ENCODE measurements around the gene ITPKB.

Gene ITPKB

GRCh38 chr1:226678251-226678650, 60.8 kb downstream of the ITPKB start:
- H3K27me3 ChIP-seq (ENCODE audit: control insufficient read depth in 1 of 2, insufficient read depth in 2 of 2, low read length in 2 of 2) = no peaks in the 10 kb centered on the region
- no peaks in the 10 kb centered on the region for H3K9me3 ChIP-seq (ENCODE audit: control insufficient read depth in 2 of 2, low read length in 2 of 2)
- H3K36me3 ChIP-seq (ENCODE audit: control insufficient read depth in 2 of 2, insufficient read depth in 2 of 2, low read length in 2 of 2) = no peaks in the 10 kb centered on the region
- H3K27ac ChIP-seq (ENCODE audit: low read length) = peak overlapping the region; percentile 93
- H3K4me1 ChIP-seq (ENCODE audit: control insufficient read depth, insufficient read depth, low read length) = peaks cover 95% of the 10 kb centered on the region
- H3K4me3 ChIP-seq (ENCODE audit: low read length in 2 of 2) = no peak overlapping the region
- no peak overlapping the region for H3K9ac ChIP-seq (ENCODE audit: low read length in 2 of 2)

- H3K9ac ChIP-seq (ENCODE audit: low read length in 2 of 2) = peak overlapping the region; percentile 58 to 61
Observed at GRCh38 chr1:226677027-226678020, 61.8 kb downstream of the ITPKB start.

GRCh38 chr1:226676381-226676780, 62.7 kb downstream of the ITPKB start:
- H3K9me3 ChIP-seq (ENCODE audit: control insufficient read depth in 2 of 2, low read length in 2 of 2) = no peaks in the 10 kb centered on the region
- no peaks in the 10 kb centered on the region for H3K27me3 ChIP-seq (ENCODE audit: control insufficient read depth in 1 of 2, insufficient read depth in 2 of 2, low read length in 2 of 2)
- H3K9ac ChIP-seq (ENCODE audit: low read length in 2 of 2) = peak overlapping the region; percentile 58 to 61
- H3K36me3 ChIP-seq (ENCODE audit: control insufficient read depth in 2 of 2, insufficient read depth in 2 of 2, low read length in 2 of 2) = peaks cover 0 to 2% of the 10 kb centered on the region in 2 donors
- peak overlapping the region in 1 of 2 donors; percentile 22 for H3K4me3 ChIP-seq (ENCODE audit: low read length in 2 of 2)
- H3K4me1 ChIP-seq (ENCODE audit: control insufficient read depth, insufficient read depth, low read length) = peaks cover 83% of the 10 kb centered on the region
- H3K27ac ChIP-seq (ENCODE audit: low read length) = peak overlapping the region; percentile 93

More at GRCh38 chr1:226677027-226678020, 61.8 kb downstream of the ITPKB start:
- H3K4me3 ChIP-seq (ENCODE audit: low read length in 2 of 2) = peak overlapping the region; percentile 22 to 57
- H3K27me3 ChIP-seq (ENCODE audit: control insufficient read depth in 1 of 2, insufficient read depth in 2 of 2, low read length in 2 of 2) = no peaks in the 10 kb centered on the region
- peaks cover 89% of the 10 kb centered on the region for H3K4me1 ChIP-seq (ENCODE audit: control insufficient read depth, insufficient read depth, low read length)
- H3K27ac ChIP-seq (ENCODE audit: low read length) = peak overlapping the region; percentile 93
- H3K9me3 ChIP-seq (ENCODE audit: control insufficient read depth in 2 of 2, low read length in 2 of 2) = no peaks in the 10 kb centered on the region
- H3K36me3 ChIP-seq (ENCODE audit: control insufficient read depth in 2 of 2, insufficient read depth in 2 of 2, low read length in 2 of 2) = no peaks in the 10 kb centered on the region

GRCh38 chr1:226675715-226676357, 63.2 kb downstream of the ITPKB start:
- H3K9ac ChIP-seq (ENCODE audit: low read length in 2 of 2) = peak overlapping the region; percentile 8 to 13
- H3K36me3 ChIP-seq (ENCODE audit: control insufficient read depth in 2 of 2, insufficient read depth in 2 of 2, low read length in 2 of 2) = peaks cover 0 to 2% of the 10 kb centered on the region in 2 donors
- H3K27me3 ChIP-seq (ENCODE audit: control insufficient read depth in 1 of 2, insufficient read depth in 2 of 2, low read length in 2 of 2) = no peaks in the 10 kb centered on the region
- H3K27ac ChIP-seq (ENCODE audit: low read length) = peak overlapping the region; percentile 93
- no peaks in the 10 kb centered on the region for H3K9me3 ChIP-seq (ENCODE audit: control insufficient read depth in 2 of 2, low read length in 2 of 2)
- H3K4me3 ChIP-seq (ENCODE audit: low read length in 2 of 2) = peak overlapping the region in 1 of 2 donors; percentile 40
- peaks cover 81% of the 10 kb centered on the region for H3K4me1 ChIP-seq (ENCODE audit: control insufficient read depth, insufficient read depth, low read length)

GRCh38 chr1:226674892-226675714, 64.0 kb downstream of the ITPKB start:
- Histone ChIP-seq H3K4me3 (ENCODE audit: low read length in 2 of 2) (peak overlapping the region in 1 of 2 donors; percentile 40), H3K27me3 (ENCODE audit: control insufficient read depth in 1 of 2, insufficient read depth in 2 of 2, low read length in 2 of 2) (no peaks in the 10 kb centered on the region), H3K27ac (ENCODE audit: low read length) (peak overlapping the region; percentile 93), H3K9ac (ENCODE audit: low read length in 2 of 2) (peak overlapping the region; percentile 8 to 13), H3K36me3 (ENCODE audit: control insufficient read depth in 2 of 2, insufficient read depth in 2 of 2, low read length in 2 of 2) (peaks cover 0 to 2% of the 10 kb centered on the region in 2 donors), H3K4me1 (ENCODE audit: control insufficient read depth, insufficient read depth, low read length) (peaks cover 74% of the 10 kb centered on the region), H3K9me3 (ENCODE audit: control insufficient read depth in 2 of 2, low read length in 2 of 2) (no peaks in the 10 kb centered on the region)

- H3K9me3 ChIP-seq (ENCODE audit: control insufficient read depth in 2 of 2, low read length in 2 of 2) = no peaks in the 10 kb centered on the region
- no peak overlapping the region for H3K4me3 ChIP-seq (ENCODE audit: low read length in 2 of 2)
- peaks cover 0 to 2% of the 10 kb centered on the region in 2 donors for H3K36me3 ChIP-seq (ENCODE audit: control insufficient read depth in 2 of 2, insufficient read depth in 2 of 2, low read length in 2 of 2)
- peaks cover 59% of the 10 kb centered on the region for H3K4me1 ChIP-seq (ENCODE audit: control insufficient read depth, insufficient read depth, low read length)
- peak overlapping the region; percentile 60 for H3K27ac ChIP-seq (ENCODE audit: low read length)
- H3K9ac ChIP-seq (ENCODE audit: low read length in 2 of 2) = no peak overlapping the region
- no peaks in the 10 kb centered on the region for H3K27me3 ChIP-seq (ENCODE audit: control insufficient read depth in 1 of 2, insufficient read depth in 2 of 2, low read length in 2 of 2)
Observed at GRCh38 chr1:226672339-226672762, 66.7 kb downstream of the ITPKB start.

GRCh38 chr1:226671277-226671676, 67.8 kb downstream of the ITPKB start:
- H3K4me3 ChIP-seq (ENCODE audit: low read length in 2 of 2) = no peak overlapping the region
- peak overlapping the region; percentile 25 for H3K27ac ChIP-seq (ENCODE audit: low read length)
- H3K9me3 ChIP-seq (ENCODE audit: control insufficient read depth in 2 of 2, low read length in 2 of 2) = no peaks in the 10 kb centered on the region
- H3K4me1 ChIP-seq (ENCODE audit: control insufficient read depth, insufficient read depth, low read length) = peaks cover 59% of the 10 kb centered on the region
- no peaks in the 10 kb centered on the region for H3K27me3 ChIP-seq (ENCODE audit: control insufficient read depth in 1 of 2, insufficient read depth in 2 of 2, low read length in 2 of 2)
- no peak overlapping the region for H3K9ac ChIP-seq (ENCODE audit: low read length in 2 of 2)
- H3K36me3 ChIP-seq (ENCODE audit: control insufficient read depth in 2 of 2, insufficient read depth in 2 of 2, low read length in 2 of 2) = peaks cover 0 to 2% of the 10 kb centered on the region in 2 donors

GRCh38 chr1:226670073-226670472, 69.0 kb downstream of the ITPKB start:
- Histone ChIP-seq H3K27me3 (ENCODE audit: control insufficient read depth in 1 of 2, insufficient read depth in 2 of 2, low read length in 2 of 2) (no peaks in the 10 kb centered on the region), H3K9ac (ENCODE audit: low read length in 2 of 2) (no peak overlapping the region), H3K4me3 (ENCODE audit: low read length in 2 of 2) (no peak overlapping the region), H3K27ac (ENCODE audit: low read length) (no peak overlapping the region), H3K4me1 (ENCODE audit: control insufficient read depth, insufficient read depth, low read length) (peaks cover 59% of the 10 kb centered on the region), H3K36me3 (ENCODE audit: control insufficient read depth in 2 of 2, insufficient read depth in 2 of 2, low read length in 2 of 2) (peaks cover 0 to 2% of the 10 kb centered on the region in 2 donors), H3K9me3 (ENCODE audit: control insufficient read depth in 2 of 2, low read length in 2 of 2) (no peaks in the 10 kb centered on the region)

GRCh38 chr1:226668173-226668560, 70.9 kb downstream of the ITPKB start:
- Histone ChIP-seq H3K4me1 (ENCODE audit: control insufficient read depth, insufficient read depth, low read length) (peaks cover 63% of the 10 kb centered on the region), H3K4me3 (ENCODE audit: low read length in 2 of 2) (no peak overlapping the region), H3K9ac (ENCODE audit: low read length in 2 of 2) (peak overlapping the region in 1 of 2 donors; percentile 48)

GRCh38 chr1:226666692-226667091, 72.4 kb downstream of the ITPKB start:
- H3K27ac ChIP-seq (ENCODE audit: low read length) = no peak overlapping the region
- H3K4me3 ChIP-seq (ENCODE audit: low read length in 2 of 2) = no peak overlapping the region
- H3K36me3 ChIP-seq (ENCODE audit: control insufficient read depth in 2 of 2, insufficient read depth in 2 of 2, low read length in 2 of 2) = peaks cover 0 to 2% of the 10 kb centered on the region in 2 donors
- no peaks in the 10 kb centered on the region for H3K27me3 ChIP-seq (ENCODE audit: control insufficient read depth in 1 of 2, insufficient read depth in 2 of 2, low read length in 2 of 2)
- H3K4me1 ChIP-seq (ENCODE audit: control insufficient read depth, insufficient read depth, low read length) = peaks cover 75% of the 10 kb centered on the region
- peak overlapping the region; percentile 13 to 48 for H3K9ac ChIP-seq (ENCODE audit: low read length in 2 of 2)
- no peaks in the 10 kb centered on the region for H3K9me3 ChIP-seq (ENCODE audit: control insufficient read depth in 2 of 2, low read length in 2 of 2)

More at GRCh38 chr1:226668173-226668560, 70.9 kb downstream of the ITPKB start:
- Histone ChIP-seq H3K27ac (ENCODE audit: low read length) (no peak overlapping the region), H3K27me3 (ENCODE audit: control insufficient read depth in 1 of 2, insufficient read depth in 2 of 2, low read length in 2 of 2) (no peaks in the 10 kb centered on the region), H3K36me3 (ENCODE audit: control insufficient read depth in 2 of 2, insufficient read depth in 2 of 2, low read length in 2 of 2) (peaks cover 0 to 2% of the 10 kb centered on the region in 2 donors), H3K9me3 (ENCODE audit: control insufficient read depth in 2 of 2, low read length in 2 of 2) (no peaks in the 10 kb centered on the region)
